Neuronal stem cell (in vitro differentiated cells): ENCODE data around the gene ARSA.

Experiments used
- DNase-seq: peaks from one replicate; pipeline ENCODE4 v3.0.0-alpha.2; 2013; ENCODE audit warnings: low spot score
- H2AFZ ChIP-seq: one replicate; pipeline ENCODE4 v1.6.1; 2013; ENCODE audit warnings: mild to moderate bottlenecking, low read length, inconsistent platforms
- H2AK5ac ChIP-seq: 2 replicates; pipeline ENCODE4 v1.6.1; 2013; ENCODE audit warnings: low read depth, mild to moderate bottlenecking, inconsistent platforms, low read length, moderate library complexity, mixed read lengths
- H2BK120ac ChIP-seq: 2 replicates; pipeline ENCODE4 v1.6.1; 2013; ENCODE audit warnings: low read depth, mild to moderate bottlenecking, inconsistent platforms, low read length, moderate library complexity, mixed read lengths
- H2BK12ac ChIP-seq: one replicate; pipeline ENCODE4 v1.6.1; 2013; ENCODE audit warnings: low read length, inconsistent platforms
- H2BK15ac ChIP-seq: 2 replicates; pipeline ENCODE4 v1.6.1; 2013; ENCODE audit warnings: mild to moderate bottlenecking, low read length, inconsistent platforms, mixed read lengths
- H2BK5ac ChIP-seq: one replicate; pipeline ENCODE4 v1.6.1; 2013; ENCODE audit warnings: inconsistent platforms, mild to moderate bottlenecking, low read length, moderate library complexity
- H3K14ac ChIP-seq: one replicate; pipeline ENCODE4 v1.6.1; 2013; ENCODE audit warnings: low read length, inconsistent platforms
- H3K18ac ChIP-seq: 2 replicates; pipeline ENCODE4 v1.6.1; 2013; ENCODE audit warnings: low read length, inconsistent platforms
- H3K23ac ChIP-seq: 2 replicates; pipeline ENCODE4 v1.6.1; 2013; ENCODE audit warnings: low read depth, mild to moderate bottlenecking, mixed read lengths, low read length, inconsistent platforms; ENCODE audit not compliant: poor library complexity
- H3K27ac ChIP-seq: replicated peaks from 3 replicates; pipeline ENCODE4 v1.5.1; 2013; ENCODE audit warnings: low read length, inconsistent platforms
- H3K27me3 ChIP-seq, 3 experiments: 2 replicates each; pipeline ENCODE4 v1.6.1; 2013; ENCODE audit warnings: low read length in 3 of 3, mild to moderate bottlenecking in 2 of 3, inconsistent platforms in 1 of 3, low read depth in 1 of 3, mixed read lengths in 1 of 3, moderate library complexity in 1 of 3; ENCODE audit not compliant: control insufficient read depth in 3 of 3, insufficient read depth in 3 of 3
- H3K36me3 ChIP-seq, 2 donors: replicated peaks in 1 of 2; 2 replicates each; pipeline ENCODE4 v1.6.1; 2013; ENCODE audit warnings: low read length in 2 of 2; ENCODE audit not compliant: control insufficient read depth in 2 of 2, insufficient read depth in 2 of 2
- H3K4ac ChIP-seq: 2 replicates; pipeline ENCODE4 v1.6.1; 2013; ENCODE audit warnings: inconsistent platforms, mild to moderate bottlenecking, low read length, moderate library complexity
- H3K4me1 ChIP-seq, 2 donors: 1 replicate in 1 of 2; 2 replicates in 1 of 2; pipeline ENCODE4 v1.6.1; 2013; ENCODE audit warnings: low read length in 2 of 2, low read depth in 1 of 2; ENCODE audit not compliant: control insufficient read depth in 2 of 2, insufficient read depth in 1 of 2
- H3K4me2 ChIP-seq: one replicate; pipeline ENCODE4 v1.6.1; 2013; ENCODE audit warnings: mild to moderate bottlenecking, low read length, inconsistent platforms; ENCODE audit not compliant: insufficient read depth, poor library complexity, severe bottlenecking
- H3K4me3 ChIP-seq, 2 donors: 2 replicates each; pipeline ENCODE4 v1.5.1; 2013; ENCODE audit warnings: low read length in 2 of 2, mild to moderate bottlenecking in 2 of 2, inconsistent platforms in 1 of 2, moderate library complexity in 1 of 2
- H3K79me1 ChIP-seq: one replicate; pipeline ENCODE4 v1.6.1; 2013; ENCODE audit warnings: low read depth, mild to moderate bottlenecking, inconsistent platforms, low read length, moderate library complexity
- H3K9ac ChIP-seq: one replicate; pipeline ENCODE4 v1.6.1; 2013; ENCODE audit warnings: mild to moderate bottlenecking, low read depth, low read length, inconsistent platforms; ENCODE audit not compliant: poor library complexity
- H3K9me3 ChIP-seq, 2 donors: replicated peaks in 1 of 2; 2 replicates each; pipeline versions ENCODE3 to v1.6.1; 2013; ENCODE audit warnings: low read length in 2 of 2, mild to moderate bottlenecking in 2 of 2, inconsistent platforms in 1 of 2, low read depth in 1 of 2, mixed read lengths in 1 of 2, moderate library complexity in 1 of 2; ENCODE audit not compliant: control insufficient read depth in 2 of 2, insufficient read depth in 1 of 2
- H4K8ac ChIP-seq: one replicate; pipeline ENCODE4 v1.6.1; 2013; ENCODE audit warnings: low read depth, mild to moderate bottlenecking, inconsistent platforms, low read length, moderate library complexity
- H4K91ac ChIP-seq: one replicate; pipeline ENCODE4 v1.6.1; 2013; ENCODE audit warnings: low read length, low read depth, mild to moderate bottlenecking, inconsistent platforms; ENCODE audit not compliant: poor library complexity
- WGBS, 2 donors: extraction: QIAGEN DNeasy Blood & Tissue Kit; methylation state at CpG; one replicate each; pipeline ENCODE4 v1.1.7; 2013; ENCODE audit warnings: missing lambda C conversion rate in 2 of 2, mixed read lengths in 1 of 2; ENCODE audit not compliant: insufficient read length in 2 of 2, insufficient replicate concordance in 1 of 2; ENCODE audit errors: extremely low coverage in 2 of 2; 5-methylcytosine and 5-hydroxymethylcytosine counted together

ARSA gene

DNA sequence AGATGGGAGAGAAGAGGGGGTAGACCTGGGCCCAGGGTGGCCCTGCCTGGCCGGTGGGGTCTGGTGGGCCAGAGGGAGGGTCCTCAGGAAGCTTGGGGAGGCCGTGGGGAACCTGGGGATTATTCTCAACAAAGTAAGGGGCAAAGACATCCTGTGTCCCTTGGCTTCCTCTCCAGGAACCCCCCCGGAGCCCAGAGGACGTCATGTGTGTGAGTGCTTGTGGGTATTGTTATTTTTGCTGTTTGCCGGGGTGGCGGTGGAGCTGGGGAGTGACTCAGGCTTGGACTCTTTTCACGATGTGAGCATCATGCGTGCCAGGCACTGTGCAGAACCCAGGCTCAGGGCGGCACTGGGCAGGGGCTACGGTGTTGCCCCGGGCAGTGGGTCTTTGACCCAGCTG lies 43.7 kb upstream of the ARSA start:
- H3K9me3 ChIP-seq = peaks cover 0 to 7% of the 10 kb centered on the region in 2 donors
- H2BK15ac ChIP-seq = peak overlapping the region; percentile 53
- peaks cover 0 to 8% (median 0%) of the 10 kb centered on the region in 3 experiments for H3K27me3 ChIP-seq
- H4K91ac ChIP-seq = no peak overlapping the region
- H3K23ac ChIP-seq = peak overlapping the region; percentile 31
- peaks cover 13% of the 10 kb centered on the region for H3K79me1 ChIP-seq
- peaks cover 0 to 2% of the 10 kb centered on the region in 2 donors for H3K36me3 ChIP-seq
- peak overlapping the region; percentile 98 for H2AK5ac ChIP-seq
- H3K27ac ChIP-seq = no peak overlapping the region
- H3K4me1 ChIP-seq = peaks cover 12 to 14% of the 10 kb centered on the region in 2 donors
- H3K4ac ChIP-seq = no peak overlapping the region
- H2BK120ac ChIP-seq = no peak overlapping the region
- no peak overlapping the region for H3K14ac ChIP-seq
- WGBS, 2 donors = no CpG with 5 or more reads among the region's 11 CpGs
- H2BK5ac ChIP-seq = no peak overlapping the region
- no peak overlapping the region for H2BK12ac ChIP-seq
- DNase-seq = no peak
- no peak overlapping the region for H3K4me3 ChIP-seq
- no peak overlapping the region for H2AFZ ChIP-seq
- no peak overlapping the region for H3K18ac ChIP-seq
- no peak overlapping the region for H3K4me2 ChIP-seq
- no peak overlapping the region for H4K8ac ChIP-seq
- H3K9ac ChIP-seq = no peak overlapping the region

GRCh38 chr22:50670914-50671538 lies 43.1 kb upstream of the ARSA start:
- Histone ChIP-seq H4K8ac (no peak overlapping the region), H4K91ac (no peak overlapping the region), H3K4ac (no peak overlapping the region), H3K18ac (peak overlapping the region; percentile 85), H3K14ac (no peak overlapping the region), H3K79me1 (peaks cover 13% of the 10 kb centered on the region), H2BK12ac (peak overlapping the region; percentile 4), H2BK120ac (no peak overlapping the region), H3K4me1 (peaks cover 12 to 13% of the 10 kb centered on the region in 2 donors), H2AK5ac (peak overlapping the region; percentile 98), H3K36me3 (peaks cover 0 to 2% of the 10 kb centered on the region in 2 donors), H3K4me2 (no peak overlapping the region), H2BK15ac (peak overlapping the region; percentile 27), H3K23ac (peak overlapping the region; percentile 34), H3K27me3 (peaks cover 0 to 8% (median 0%) of the 10 kb centered on the region in 3 experiments), H2AFZ (no peak overlapping the region), H3K4me3 (no peak overlapping the region), H3K27ac (no peak overlapping the region), H2BK5ac (no peak overlapping the region), H3K9ac (no peak overlapping the region), H3K9me3 (peaks cover 0 to 7% of the 10 kb centered on the region in 2 donors)
- WGBS, 2 donors = no CpG with 5 or more reads among the region's 10 CpGs
- no peak for DNase-seq

DNA sequence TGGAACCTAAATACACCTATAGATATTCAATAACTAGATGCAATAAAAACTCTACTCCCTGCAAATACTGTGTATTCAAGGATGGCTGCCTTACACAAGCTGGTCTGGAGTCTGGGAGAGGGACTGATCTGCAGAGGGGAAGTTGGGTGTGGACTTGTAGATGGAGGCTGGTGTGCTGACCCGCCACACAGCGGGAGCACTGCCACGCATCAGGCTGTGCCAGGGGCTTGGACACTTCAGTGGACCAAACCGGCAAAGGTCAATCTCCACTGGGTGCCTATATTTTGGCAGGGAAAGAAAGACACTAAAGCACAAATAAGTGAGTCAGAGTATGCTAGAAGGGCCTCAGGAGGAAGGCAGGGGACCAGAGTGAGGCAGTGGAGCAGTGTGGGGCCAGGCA lies 42.6 kb upstream of the ARSA start:
- H3K14ac ChIP-seq = no peak overlapping the region

GRCh38 chr22:50665738-50666137 lies 37.8 kb upstream of the ARSA start:
- no peak for DNase-seq
- no peak overlapping the region for H4K8ac ChIP-seq
- no peak overlapping the region for H3K23ac ChIP-seq
- no peak overlapping the region for H2BK120ac ChIP-seq
- no peaks in the 10 kb centered on the region for H3K27me3 ChIP-seq
- H3K18ac ChIP-seq = no peak overlapping the region
- H3K27ac ChIP-seq = no peak overlapping the region
- no peak overlapping the region for H2BK15ac ChIP-seq
- H3K4me1 ChIP-seq = no peaks in the 10 kb centered on the region
- no peak overlapping the region for H3K14ac ChIP-seq
- H3K4ac ChIP-seq = no peak overlapping the region
- H2AK5ac ChIP-seq = no peak overlapping the region
- H2AFZ ChIP-seq = no peak overlapping the region
- no peaks in the 10 kb centered on the region for H3K9me3 ChIP-seq
- H2BK5ac ChIP-seq = no peak overlapping the region
- no peak overlapping the region for H4K91ac ChIP-seq
- no peak overlapping the region for H2BK12ac ChIP-seq
- no peak overlapping the region for H3K4me3 ChIP-seq
- WGBS, 2 donors = no CpG with 5 or more reads among the region's 2 CpGs
- no peaks in the 10 kb centered on the region for H3K79me1 ChIP-seq
- no peak overlapping the region for H3K4me2 ChIP-seq
- H3K36me3 ChIP-seq = no peaks in the 10 kb centered on the region
- no peak overlapping the region for H3K9ac ChIP-seq

More for the DNA sequence above, 42.6 kb upstream of the ARSA start:
- Histone ChIP-seq H3K9ac (no peak overlapping the region), H2AK5ac (peak overlapping the region; percentile 98), H3K18ac (peak overlapping the region; percentile 85), H3K79me1 (peaks cover 9% of the 10 kb centered on the region), H3K27me3 (peaks cover 0 to 4% (median 0%) of the 10 kb centered on the region in 3 experiments), H2BK12ac (peak overlapping the region; percentile 4), H3K4me3 (no peak overlapping the region), H2AFZ (no peak overlapping the region), H3K4me1 (peaks cover 9 to 11% of the 10 kb centered on the region in 2 donors), H2BK15ac (peak overlapping the region; percentile 27), H2BK5ac (no peak overlapping the region), H4K91ac (no peak overlapping the region), H3K4ac (no peak overlapping the region), H2BK120ac (no peak overlapping the region), H3K9me3 (peaks cover 0 to 4% of the 10 kb centered on the region in 2 donors), H3K4me2 (no peak overlapping the region), H3K36me3 (peaks cover 0 to 1% of the 10 kb centered on the region in 2 donors), H3K23ac (peak overlapping the region; percentile 34), H3K27ac (no peak overlapping the region), H4K8ac (no peak overlapping the region)
- no CpG with 5 or more reads among the region's 4 CpGs for WGBS, 2 donors
- DNase-seq = no peak
